SIG-M5 treated with dmso at 0.1 percent for 504 hours (cell line): ENCODE measurements around the gene MAF.

Experiments
- DNase-seq: peaks from one replicate; lab custom pipeline; 2025; ENCODE audit not compliant: unreplicated experiment; lab: John Stamatoyannopoulos, UW

MAF gene

DNA sequence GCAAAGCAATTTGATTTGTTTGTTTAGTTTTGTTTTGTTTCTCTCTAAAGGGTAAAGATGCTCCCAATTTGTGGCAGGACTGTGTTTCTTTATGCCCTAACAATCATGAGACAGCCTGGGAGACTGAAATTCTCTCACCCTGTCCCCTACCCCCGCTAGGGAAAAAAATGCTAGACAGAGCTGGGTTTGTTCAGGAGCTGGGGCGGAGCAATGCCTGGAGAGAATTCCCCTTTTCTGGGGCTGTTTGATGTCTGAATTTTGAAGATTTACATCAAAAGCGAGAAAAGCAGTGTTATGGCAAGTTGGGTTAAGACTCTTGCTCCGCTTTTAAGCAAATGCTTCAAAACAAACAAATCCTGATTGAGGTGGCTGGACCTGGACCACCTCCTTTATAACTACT, 8.4 kb downstream of the MAF start:
- no peak for DNase-seq

DNA sequence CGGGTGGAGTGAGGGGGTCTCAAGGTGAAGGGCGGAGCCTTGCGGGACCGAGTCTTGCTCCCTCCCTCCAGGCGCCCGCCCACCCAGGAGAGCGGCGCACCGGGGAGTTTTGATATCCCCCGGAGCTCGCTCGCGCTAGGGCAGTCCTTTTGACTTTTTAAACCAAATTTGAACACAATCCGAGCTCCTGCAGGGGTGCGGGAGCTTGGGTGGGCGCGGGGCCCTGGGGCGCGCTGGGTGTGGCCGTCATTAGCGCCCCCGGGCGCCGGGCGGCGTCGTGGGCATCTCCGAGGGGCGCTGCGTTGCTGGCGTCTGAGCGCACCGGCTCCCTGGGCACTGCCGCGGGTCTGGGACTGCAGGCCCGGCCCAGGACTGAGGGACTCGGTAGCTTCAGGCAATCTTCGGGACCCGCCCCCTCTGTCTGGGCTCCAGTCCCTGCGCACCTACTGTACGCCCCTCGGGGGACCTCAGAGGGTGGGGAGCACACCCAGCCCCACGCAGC, 10.9 kb downstream of the MAF start:
- no peak for DNase-seq

DNA sequence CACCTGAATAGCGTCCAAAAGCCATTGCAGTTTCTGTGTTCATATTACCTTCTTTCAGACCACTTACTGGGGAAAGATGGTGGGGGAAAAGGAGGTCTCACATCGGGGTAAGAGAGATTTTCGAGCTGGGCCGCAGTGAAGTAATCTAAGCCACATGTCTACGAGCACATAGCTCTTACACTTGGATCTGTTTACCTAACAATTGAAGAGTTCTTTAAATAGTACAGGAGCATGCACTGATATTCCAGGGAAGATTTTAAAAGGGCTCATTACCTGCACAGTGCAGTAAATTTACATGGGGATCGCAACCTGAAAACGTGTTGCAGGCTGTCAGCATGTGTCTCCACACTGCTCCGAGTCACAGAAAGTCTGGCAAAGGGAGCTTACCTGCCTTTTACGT, 12.6 kb downstream of the MAF start:
- no peak for DNase-seq

DNA sequence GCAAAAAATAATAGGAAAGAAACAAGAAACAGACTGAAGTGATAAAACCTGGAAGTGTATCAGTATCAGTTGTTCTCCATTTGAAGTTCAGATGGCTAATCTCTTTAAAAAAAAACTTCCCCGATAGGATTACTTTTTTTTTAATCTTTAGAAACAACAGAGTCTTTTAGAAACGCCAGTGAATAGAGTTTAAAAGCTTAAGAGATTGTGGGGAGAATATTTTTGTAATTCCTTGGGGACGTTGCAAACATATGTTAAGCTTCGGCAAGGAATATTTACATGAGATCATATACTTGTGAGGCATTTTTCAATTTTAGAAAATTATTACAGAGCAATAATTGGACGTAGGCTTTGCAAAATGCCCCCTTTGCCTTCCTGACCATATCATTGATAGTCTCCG, 13.2 kb downstream of the MAF start:
- no peak for DNase-seq

DNA sequence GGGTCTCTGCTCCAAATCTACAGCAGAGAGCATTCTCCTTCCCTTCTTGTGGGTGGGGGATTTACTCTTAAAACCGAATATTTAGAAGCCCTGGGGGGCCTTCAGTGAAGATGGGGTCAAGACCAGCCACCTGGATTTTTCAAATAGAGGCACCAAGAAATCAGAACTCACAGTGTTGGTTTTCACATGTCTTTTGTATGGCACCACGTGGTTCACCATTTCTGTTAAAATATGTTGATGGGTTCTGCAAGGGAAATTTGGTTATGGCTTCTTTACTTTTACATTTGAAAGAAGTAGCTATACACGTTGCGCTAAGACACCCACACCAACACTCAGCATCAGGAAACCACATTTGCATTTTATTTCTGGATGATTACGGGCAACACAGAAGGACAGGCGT, 17.7 kb downstream of the MAF start:
- no peak for DNase-seq

DNA sequence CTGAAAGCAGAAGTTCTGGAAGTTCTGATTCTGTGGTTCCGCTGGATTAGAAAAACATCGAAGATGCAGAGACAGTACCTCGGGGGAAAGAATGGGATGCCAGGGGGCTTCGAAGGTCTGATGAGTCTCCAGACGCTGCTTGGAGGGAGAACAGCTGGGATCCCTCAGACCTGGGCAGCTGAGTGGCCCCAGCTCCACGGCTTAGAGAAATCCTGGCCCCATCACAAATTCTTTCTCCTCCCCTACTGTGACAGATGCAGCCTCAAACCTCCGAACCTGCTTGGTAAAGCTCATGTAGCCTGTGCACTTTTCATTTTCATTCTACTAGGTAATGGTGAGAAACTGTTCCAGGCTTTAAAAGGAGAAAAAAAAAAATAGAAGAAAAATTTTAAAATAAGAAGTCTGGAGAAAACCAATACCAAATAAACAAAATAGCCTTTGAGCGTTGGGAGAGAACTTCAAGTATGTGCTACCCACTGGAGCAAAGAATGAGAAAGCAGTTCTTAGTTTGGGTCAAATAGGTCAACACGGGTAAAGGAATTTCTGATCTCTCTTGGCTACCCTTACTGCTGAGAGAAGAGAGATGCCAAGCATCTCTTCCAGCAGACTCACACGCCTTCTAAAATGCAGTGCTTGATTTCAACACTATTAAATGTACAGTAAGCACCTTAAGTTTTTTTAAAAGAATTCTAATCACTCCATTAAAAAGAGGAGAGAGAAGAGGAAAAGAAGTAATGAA, 19.9 kb downstream of the MAF start:
- no peak for DNase-seq

DNA sequence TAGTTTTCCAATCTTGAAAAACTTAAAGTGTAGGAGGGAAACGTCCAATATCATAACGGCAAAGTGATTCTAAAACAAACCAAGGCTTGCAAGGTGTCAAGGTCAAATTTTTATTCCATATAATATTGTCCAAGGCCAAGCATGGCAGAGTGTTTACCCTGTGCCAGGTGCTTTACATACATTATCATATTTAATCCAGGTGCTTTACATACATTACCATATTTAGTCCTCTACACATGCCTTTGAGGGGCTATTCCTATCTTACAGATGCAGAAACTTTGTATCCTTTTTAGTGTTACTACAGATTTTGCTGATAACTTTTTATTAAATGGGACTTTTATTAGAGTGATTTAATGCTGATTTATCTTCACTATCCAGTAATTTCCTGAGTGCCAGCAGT, 23.9 kb downstream of the MAF start:
- DNase-seq, result no peak

DNA sequence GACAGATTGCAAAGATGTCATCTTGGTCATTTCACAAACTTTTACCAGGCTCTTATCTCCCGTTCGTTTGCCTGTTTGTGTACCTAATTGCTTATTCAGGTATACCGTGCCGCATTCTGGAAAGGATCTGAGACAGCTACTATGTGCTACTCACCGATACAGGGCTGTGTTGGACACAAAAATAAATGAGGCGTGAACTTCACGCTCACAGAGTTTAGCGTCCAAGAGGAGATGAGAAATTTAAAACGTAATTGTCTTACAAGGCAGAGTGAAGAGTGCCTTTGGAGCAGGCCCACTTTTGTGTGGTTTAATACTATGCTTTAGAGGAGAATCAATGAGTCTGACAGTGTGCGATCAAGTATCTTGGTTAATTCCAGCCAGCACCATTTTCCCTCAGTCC, 26.7 kb downstream of the MAF start:
- DNase-seq, result no peak

DNA sequence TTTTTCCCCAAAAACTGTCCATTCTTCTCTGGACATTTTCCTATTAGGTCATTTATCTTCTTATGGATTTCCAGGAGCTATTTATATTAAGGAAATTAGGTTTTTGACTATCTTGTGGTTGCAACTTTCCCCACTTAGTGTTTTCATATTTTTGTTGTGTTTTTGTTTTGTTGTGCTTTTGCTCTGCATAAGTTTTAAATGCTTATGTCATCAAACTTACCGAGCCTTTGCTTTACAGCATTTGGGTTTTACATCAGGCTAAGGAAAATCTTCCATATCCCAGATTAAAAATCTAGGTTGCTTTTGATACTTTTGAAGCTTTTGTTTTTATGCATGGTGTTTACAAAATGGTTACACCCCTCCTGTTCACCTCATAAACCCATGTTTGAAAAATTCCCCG, 27.5 kb downstream of the MAF start:
- DNase-seq, result no peak

DNA sequence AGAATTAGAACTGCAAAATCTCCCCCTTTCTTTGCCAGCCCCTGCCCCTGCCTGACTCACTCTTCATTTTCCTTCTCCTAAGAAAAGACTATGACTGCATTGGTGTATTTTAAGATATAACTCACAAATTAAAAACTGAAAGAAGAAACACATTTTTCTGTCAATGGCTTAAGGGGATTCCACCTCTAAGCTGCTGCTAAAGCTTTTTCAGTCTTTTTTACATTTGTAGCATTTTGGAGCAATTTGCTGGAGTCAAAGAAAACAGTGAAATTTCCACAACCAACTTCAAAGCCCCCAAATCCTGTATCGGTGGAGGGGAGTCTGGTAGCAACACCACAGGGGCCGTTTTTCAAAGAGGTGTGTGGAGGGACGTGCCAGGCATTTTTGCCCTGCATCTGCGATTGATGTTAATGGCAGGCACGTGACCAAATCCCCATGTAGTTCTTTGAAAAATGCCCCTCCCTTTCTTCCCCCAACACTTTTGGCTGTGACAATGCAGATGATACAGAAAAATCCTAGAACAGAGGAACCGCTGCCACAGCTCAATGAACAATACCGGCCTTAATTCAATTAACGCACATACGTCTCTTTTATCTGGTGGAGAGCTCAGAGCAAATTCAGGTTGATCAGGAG, 28.5 kb downstream of the MAF start:
- no peak for DNase-seq

DNA sequence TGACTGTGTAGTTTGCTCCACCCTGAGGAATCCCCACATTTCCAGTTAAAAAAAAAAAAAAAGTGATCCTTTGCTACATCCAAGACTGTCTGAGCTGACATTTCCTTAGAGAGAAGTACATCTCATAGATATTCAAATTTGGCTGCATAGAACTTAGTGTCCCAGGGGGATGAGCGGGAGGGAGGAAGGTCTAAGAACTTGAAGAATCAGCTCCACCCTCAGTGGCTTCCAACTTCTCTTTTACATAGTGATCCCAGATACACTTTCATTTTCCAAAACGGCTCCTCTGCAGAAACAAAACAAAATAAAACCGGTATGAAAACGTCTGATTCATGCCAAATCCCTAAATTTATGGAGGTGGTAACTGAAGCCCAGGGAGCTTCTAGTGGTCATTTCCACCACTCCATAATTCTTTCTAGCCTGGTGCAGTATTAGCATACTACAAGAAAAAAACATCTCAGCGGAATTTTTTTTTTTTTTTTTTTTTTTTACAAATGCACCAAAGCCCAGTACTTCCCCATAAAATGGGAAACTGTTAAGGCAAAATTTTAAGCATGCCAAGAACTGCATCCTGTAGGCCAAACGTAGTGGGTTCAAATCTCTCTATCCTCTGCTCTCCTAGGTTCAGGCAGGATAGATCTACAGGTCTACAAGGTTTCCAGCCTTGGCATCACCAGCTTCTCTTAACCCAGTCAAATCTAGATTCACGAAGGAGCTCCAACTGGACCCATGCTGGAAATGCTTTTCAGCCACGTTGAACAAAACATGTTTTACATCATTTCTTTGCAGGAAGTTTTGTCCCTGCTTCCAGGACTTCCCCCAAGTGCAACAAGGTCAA, 29.3 kb downstream of the MAF start:
- no peak for DNase-seq

DNA sequence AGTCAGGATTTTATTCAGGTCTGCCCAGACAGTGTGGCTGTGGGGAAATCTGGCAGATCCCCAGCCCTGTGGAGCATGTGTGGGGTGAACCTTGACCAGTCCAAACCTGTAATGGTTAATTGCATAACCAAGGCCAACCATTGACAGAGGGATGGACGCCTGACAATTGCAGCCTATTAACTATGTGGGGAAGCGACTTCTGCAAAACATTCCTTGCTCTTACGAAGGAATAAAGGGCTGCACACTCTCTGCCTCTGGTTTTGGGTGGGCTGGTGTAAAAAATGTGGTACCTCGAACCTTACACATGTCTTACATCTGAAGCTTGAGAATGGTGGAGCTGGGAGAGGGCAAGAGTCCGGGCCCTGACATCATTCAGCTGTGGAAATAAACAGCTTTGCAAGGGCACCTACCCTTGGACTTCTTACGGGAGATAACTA, 35.8 kb downstream of the MAF start:
- no peak for DNase-seq

DNA sequence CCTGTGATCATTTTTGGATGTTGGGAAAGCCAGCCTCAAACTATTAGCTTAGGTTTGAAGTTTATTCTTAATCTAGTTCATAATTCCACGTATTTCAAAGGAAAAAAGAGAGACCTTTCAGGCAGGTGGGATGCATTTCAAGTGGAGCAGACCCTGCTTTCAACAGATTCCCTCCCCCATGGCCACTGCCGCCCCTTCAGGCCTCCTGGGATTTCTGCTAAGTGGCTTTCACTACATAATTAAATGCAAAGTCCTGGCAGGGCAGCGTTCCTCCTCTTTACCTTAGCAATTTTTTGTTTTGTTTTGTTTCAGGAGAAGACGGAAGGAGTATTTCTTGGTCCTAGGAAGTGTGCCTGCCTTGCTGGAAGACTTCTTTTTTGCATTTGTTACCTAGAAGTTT, 36.6 kb downstream of the MAF start:
- no peak for DNase-seq

DNA sequence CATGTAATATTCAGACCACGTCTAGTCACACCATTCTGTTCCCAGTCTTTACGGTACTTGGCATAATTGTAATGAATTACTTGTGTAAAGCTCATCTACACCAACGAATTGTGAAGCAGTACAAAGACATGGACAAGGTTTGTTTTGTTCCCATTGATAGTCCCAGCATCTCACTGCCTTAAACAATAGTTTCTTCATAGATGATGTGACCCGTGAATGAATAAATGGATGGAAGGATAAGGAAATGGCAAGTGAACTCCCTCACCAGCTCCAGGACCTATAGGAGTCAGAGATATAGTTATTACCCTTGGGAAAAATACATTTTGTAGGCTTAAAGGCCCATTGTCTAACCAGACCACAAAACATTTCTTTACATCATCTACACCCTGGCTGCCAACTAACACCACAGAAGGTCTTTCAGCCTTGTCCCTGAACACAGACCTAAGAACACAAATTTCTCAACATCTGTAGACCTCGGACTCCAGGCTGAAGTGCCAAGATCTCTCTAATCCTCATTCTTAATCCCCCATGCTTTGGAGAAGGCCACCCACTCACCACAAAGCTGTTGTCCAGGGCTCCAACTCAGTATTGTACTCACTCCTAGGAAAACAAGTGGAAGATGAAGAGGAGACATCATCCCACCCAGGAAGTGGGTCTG, 38.2 kb downstream of the MAF start:
- DNase-seq, result no peak

DNA sequence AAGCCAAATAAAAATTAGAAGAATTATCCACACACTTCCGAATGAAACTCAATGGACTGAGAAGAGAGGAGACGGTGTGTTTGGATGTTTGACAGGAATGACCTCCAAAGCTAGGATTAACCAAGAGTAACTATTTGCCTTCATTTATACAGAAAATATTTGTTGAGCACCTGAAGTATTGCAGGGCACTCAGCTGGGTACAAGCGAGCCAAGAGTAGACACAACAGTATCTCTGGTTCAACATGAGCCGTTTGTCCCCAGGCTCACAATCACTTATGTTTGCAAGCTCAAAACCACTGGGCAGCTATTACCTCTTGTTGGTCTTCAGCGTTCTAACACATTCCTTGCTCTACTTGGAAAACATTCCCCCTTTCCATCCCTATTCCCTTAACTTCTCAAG, 38.8 kb downstream of the MAF start:
- DNase-seq, result no peak

DNA sequence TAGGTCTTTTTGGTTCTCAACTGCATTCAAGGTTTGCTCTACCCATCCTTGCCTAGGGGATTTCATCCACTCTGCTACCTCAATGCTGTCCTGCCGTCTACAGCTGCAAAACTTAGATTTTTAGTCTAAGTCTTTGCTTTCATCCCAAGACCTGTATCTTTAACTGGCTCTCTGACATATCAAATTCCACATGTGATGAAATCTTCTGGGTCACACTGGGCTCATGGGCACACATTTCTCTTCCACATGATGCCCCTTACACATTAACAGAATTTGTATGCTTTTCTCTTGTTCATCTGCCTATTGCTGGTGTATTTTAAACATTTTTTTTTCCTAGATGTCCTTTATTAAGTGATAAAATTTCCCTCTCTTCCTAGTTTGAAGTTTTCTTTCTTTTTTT, 39.6 kb downstream of the MAF start:
- no peak for DNase-seq

DNA sequence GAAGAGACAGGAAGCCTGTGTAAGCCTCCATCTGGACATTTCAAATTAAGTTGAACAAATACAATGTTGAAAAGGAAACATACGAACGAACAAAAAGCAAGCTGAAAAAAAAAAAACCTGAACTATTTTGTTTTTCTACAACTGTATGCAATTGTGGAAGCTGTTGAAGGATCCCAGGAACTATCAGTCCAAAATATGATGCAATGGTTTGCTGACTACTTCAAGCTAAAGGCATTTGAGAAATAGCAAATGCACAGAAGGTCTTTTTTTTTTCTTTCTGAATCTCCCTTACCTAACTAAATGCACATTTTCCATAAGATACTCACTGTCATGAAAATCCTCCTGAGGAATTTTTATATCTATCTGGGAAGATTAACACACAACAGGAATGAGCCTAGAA, 40.2 kb downstream of the MAF start:
- no peak for DNase-seq

DNA sequence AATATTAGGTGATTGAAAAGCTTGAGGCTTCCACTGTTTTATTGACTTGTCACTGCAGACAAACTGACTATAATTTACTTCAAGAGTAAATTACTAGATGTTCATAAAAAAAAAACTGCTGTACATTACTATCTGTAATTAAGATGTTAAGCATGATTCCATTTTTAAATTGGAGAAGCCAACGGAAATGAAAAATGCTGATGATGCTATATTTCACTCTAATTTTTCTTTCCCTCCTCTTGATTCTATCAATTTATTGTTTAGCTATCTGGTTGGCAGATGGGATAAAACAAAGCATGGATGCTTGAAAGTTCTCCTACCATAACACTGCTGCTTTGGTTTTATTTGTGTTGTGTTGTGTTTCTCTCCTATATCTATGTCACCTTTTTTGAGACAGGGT, 41.0 kb downstream of the MAF start:
- no peak for DNase-seq

DNA sequence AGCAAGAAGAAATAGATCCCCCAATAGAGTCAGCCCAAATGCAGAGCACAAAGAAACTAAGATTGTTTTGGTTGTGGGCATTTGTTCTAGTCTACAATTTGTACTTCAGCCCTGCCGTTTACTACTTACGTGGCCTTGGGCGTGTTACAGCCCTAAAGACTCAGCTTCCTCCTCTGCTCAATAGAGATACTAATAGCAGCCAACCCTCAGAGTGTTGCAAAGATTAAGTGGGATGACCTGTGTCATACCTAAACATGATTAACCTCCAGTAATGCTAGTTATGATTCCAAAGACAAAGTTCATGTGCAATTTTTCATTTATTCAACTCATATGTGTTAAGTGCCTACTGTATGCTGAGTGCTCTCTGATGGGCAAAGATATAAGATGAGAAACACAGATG, 43.1 kb downstream of the MAF start:
- no peak for DNase-seq

DNA sequence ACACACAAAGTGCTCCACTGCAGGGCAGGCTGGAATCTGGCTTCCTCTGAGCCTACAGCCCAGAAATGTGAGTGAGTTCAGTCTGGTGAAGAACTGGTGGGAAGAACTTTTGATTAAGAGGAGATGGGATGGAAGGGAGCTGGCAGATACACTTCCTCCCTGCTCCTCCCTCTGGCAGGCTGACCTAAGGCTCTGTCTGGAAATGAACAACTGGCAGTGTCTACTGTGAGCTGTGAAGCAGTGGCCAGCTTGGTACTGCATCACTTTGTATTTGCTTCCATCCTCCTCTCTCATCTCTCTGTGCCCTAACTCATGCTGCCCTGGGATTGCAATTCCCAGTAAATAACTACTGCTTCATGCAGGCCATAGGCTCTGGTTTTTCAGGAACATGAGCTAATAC, 45.6 kb downstream of the MAF start:
- DNase-seq, result no peak

DNA sequence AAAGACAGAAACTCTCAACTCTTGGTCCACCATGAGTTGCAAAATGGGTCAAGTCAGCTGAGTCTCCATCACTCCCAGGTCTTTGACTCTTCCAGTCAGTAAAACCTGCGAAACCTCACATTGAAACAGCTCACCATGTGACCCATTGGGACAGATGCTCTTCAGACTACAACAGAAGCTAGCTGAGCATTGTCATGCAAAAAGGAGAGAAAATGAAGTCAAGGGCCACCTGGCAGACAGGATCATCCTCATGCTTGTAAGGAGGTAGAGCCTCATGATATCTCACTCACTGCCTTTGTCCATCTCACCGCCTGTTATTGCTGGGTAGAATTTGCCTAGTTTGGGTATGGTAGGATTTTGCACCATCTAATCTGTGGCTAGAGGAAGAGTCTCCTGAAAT, 50.2 kb downstream of the MAF start:
- DNase-seq, result no peak
